HCT116 (cell line): ENCODE results near the gene ZBTB7C. TPM values are rescaled to one million over a fixed set of nuclear protein-coding genes. Genes with fewer than 3 reads are reported as not detected.

Source experiments
- ATAC-seq: fragments of 200-7000 bp; cut with Tn5 transposase; 2 replicates; pipeline ENCODE4 v1.9.1; 2020; ENCODE audit warnings: mild to moderate bottlenecking, moderate library complexity
- BruUV-seq: library from RNA; stranded (reverse); fragments of 400-500 nt; replicated peaks from 2 replicates; lab custom pipeline; 2021; lab: Mats Ljungman, UMichigan
- CTCF ChIA-PET: fragments of 300-600 bp; sonication (Branson Sonifier 250); formaldehyde crosslinking; loops from one replicate; lab custom pipeline; 2021; ENCODE audit warnings: antibody characterized with exemption; lab: Charles Lee
- POLR2A ChIA-PET: fragments of 300-600, 350-600 bp; sonication (Branson Sonifier 250); formaldehyde crosslinking; loops from one replicate; lab custom pipeline; 2021; ENCODE audit warnings: antibody characterized with exemption; lab: Charles Lee
- RAD21 ChIA-PET, 2 experiments: fragments of 300-600 bp; sonication (Branson Sonifier 250); formaldehyde crosslinking; loops; one replicate each; lab custom pipeline; 2023; ENCODE audit warnings: low total read pairs in 2 of 2; ENCODE audit not compliant: uncharacterized antibody in 2 of 2, unreplicated experiment in 2 of 2, low non-redundant PET in 1 of 2; lab: Charles Lee
- DNase-seq: peaks from one replicate; pipeline ENCODE4 v3.0.0-alpha.2; 2010; ENCODE audit warnings: low read depth, low spot score
- H2AFZ ChIP-seq: fragments of 200-600 bp; shearing (Covaris generic), sonication (generic); 2 replicates; pipeline ENCODE4 v1.6.1; 2017; ENCODE audit warnings: low read depth, mixed run types, mixed read lengths, antibody characterized with exemption, low read length; ENCODE audit not compliant: poor library complexity, severe bottlenecking
- H3K27ac ChIP-seq: 2 replicates; pipeline ENCODE4 v1.5.1; 2012; ENCODE audit warnings: low read depth, low read length
- H3K27me3 ChIP-seq: fragments of 200-600 bp; sonication (generic); 2 replicates; pipeline ENCODE4 v1.6.1; 2016; ENCODE audit warnings: mixed run types, low read length, mixed read lengths; ENCODE audit not compliant: insufficient read depth
- H3K36me3 ChIP-seq, 2 experiments: fragments of 200-500 bp in 1 of 2; fragments of 200-600 bp in 1 of 2; sonication (Bioruptor generic) in 1 of 2; sonication (generic) in 1 of 2; 2 replicates each; pipeline versions ENCODE4 v1.5.1 to v1.6.1; 2014 to 2016; ENCODE audit warnings: low read length in 2 of 2, inconsistent platforms in 1 of 2, mixed read lengths in 1 of 2, mixed run types in 1 of 2; ENCODE audit not compliant: insufficient read depth in 2 of 2, control insufficient read depth in 1 of 2
- H3K4me1 ChIP-seq, 2 experiments: fragments of 200-600 bp in 1 of 2; sonication (generic) in 1 of 2; 2 replicates each; pipeline versions ENCODE4 v1.5.1 to v1.6.1; 2012 to 2017; ENCODE audit warnings: low read length in 2 of 2, inconsistent platforms in 1 of 2, mild to moderate bottlenecking in 1 of 2, mixed read lengths in 1 of 2, mixed run types in 1 of 2, moderate library complexity in 1 of 2; ENCODE audit not compliant: insufficient read depth in 2 of 2, control insufficient read depth in 1 of 2
- H3K4me2 ChIP-seq: fragments of 200-600 bp; sonication (generic); 2 replicates; pipeline ENCODE4 v1.6.1; 2017; ENCODE audit warnings: mixed run types, low read length, mixed read lengths
- H3K4me3 ChIP-seq, 2 experiments: fragments of 200-600 bp in 1 of 2; sonication (generic) in 1 of 2; replicated peaks in 1 of 2; 2 replicates each; pipeline ENCODE4 v1.5.1; 2011 to 2016; ENCODE audit warnings: low read length in 2 of 2, control low read depth in 1 of 2, low read depth in 1 of 2, mild to moderate bottlenecking in 1 of 2, mixed read lengths in 1 of 2, mixed run types in 1 of 2
- H3K79me2 ChIP-seq: fragments of 200-600 bp; sonication (generic); 2 replicates; pipeline ENCODE4 v1.6.1; 2017; ENCODE audit warnings: mild to moderate bottlenecking, mixed run types, low read length, moderate library complexity, mixed read lengths; ENCODE audit not compliant: insufficient read depth
- H3K9ac ChIP-seq: fragments of 200-600 bp; sonication (generic); 2 replicates; pipeline ENCODE4 v1.6.1; 2016; ENCODE audit warnings: low read length, mixed read lengths
- H3K9me2 ChIP-seq: fragments of 200-600 bp; sonication (generic), shearing (Covaris generic); 2 replicates; pipeline ENCODE4 v1.6.1; 2017; ENCODE audit warnings: mixed run types, mild to moderate bottlenecking, moderate library complexity; ENCODE audit not compliant: insufficient read depth
- H3K9me3 ChIP-seq, 2 experiments: fragments of 200-500 bp in 1 of 2; fragments of 200-600 bp in 1 of 2; sonication (Bioruptor generic) in 1 of 2; sonication (generic) in 1 of 2; 2 replicates each; pipeline ENCODE4 v1.6.1; 2014 to 2017; ENCODE audit warnings: low read length in 2 of 2, mixed read lengths in 2 of 2, inconsistent platforms in 1 of 2, low read depth in 1 of 2, mild to moderate bottlenecking in 1 of 2, mixed run types in 1 of 2, moderate library complexity in 1 of 2; ENCODE audit not compliant: control insufficient read depth in 1 of 2, insufficient read depth in 1 of 2
- H4K20me1 ChIP-seq: fragments of 200-600 bp; sonication (generic), shearing (Covaris generic); 2 replicates; pipeline ENCODE4 v1.6.1; 2017; ENCODE audit warnings: mixed run types, mild to moderate bottlenecking, moderate library complexity; ENCODE audit not compliant: insufficient read depth
- CBX3 ChIP-seq: IDR thresholded peaks from 2 replicates; pipeline ENCODE4 v1.6.1; 2012; ENCODE audit warnings: low read depth
- CEBPB ChIP-seq: IDR thresholded peaks from 2 replicates; pipeline ENCODE4 v1.6.1; 2012; ENCODE audit warnings: low read depth
- CTCF ChIP-seq, 3 experiments: fragments of 200-600 bp in 1 of 3; sonication (generic) in 1 of 3; IDR thresholded peaks in 2 of 3; conservative IDR thresholded peaks in 1 of 3; 2 replicates each; pipeline ENCODE4 v1.5.1; 2012 to 2017; ENCODE audit warnings: low read depth in 2 of 3, low read length in 2 of 3, antibody characterized with exemption in 1 of 3, borderline replicate concordance in 1 of 3, control low read depth in 1 of 3, mild to moderate bottlenecking in 1 of 3, mixed read lengths in 1 of 3, mixed run types in 1 of 3, moderate library complexity in 1 of 3; ENCODE audit not compliant: insufficient read depth in 1 of 3
- EGR1 ChIP-seq: IDR thresholded peaks from 2 replicates; pipeline ENCODE4 v1.6.1; 2012; ENCODE audit warnings: low read depth
- ELF1 ChIP-seq: IDR thresholded peaks from 2 replicates; pipeline ENCODE4 v1.6.1; 2012; ENCODE audit warnings: low read depth, borderline replicate concordance
- POLR2A ChIP-seq: IDR thresholded peaks from 2 replicates; pipeline ENCODE4 v1.7.0; 2011; ENCODE audit warnings: borderline replicate concordance; ENCODE audit not compliant: insufficient read depth, insufficient read length; ENCODE audit errors: extremely low read depth
- RAD21 ChIP-seq: IDR thresholded peaks from 2 replicates; pipeline ENCODE4 v1.6.1; 2012; ENCODE audit warnings: low read depth, mild to moderate bottlenecking
- SIN3A ChIP-seq: IDR thresholded peaks from 2 replicates; pipeline ENCODE4 v1.6.1; 2012; ENCODE audit warnings: low read depth
- SP1 ChIP-seq: IDR thresholded peaks from 2 replicates; pipeline ENCODE4 v1.6.1; 2012; ENCODE audit warnings: low read depth
- SRF ChIP-seq: IDR thresholded peaks from 2 replicates; pipeline ENCODE4 v1.6.1; 2012; ENCODE audit warnings: low read depth
- TCF7L2 ChIP-seq: IDR thresholded peaks from 2 replicates; pipeline ENCODE4 v1.7.0; 2011; ENCODE audit warnings: borderline replicate concordance, inconsistent platforms; ENCODE audit not compliant: insufficient read depth, insufficient read length; ENCODE audit errors: extremely low read depth
- YY1 ChIP-seq: IDR thresholded peaks from 2 replicates; pipeline ENCODE4 v1.6.1; 2011; ENCODE audit warnings: low read length, low read depth, moderate library complexity, mild to moderate bottlenecking; ENCODE audit not compliant: insufficient replicate concordance; ENCODE audit errors: extremely low read depth
- ZFX ChIP-seq: fragments of 450-650 bp; IDR thresholded peaks from 2 replicates; pipeline ENCODE4 v1.6.1; 2017
- ZNF274 ChIP-seq: fragments of 200-500 bp; sonication (Bioruptor generic); IDR thresholded peaks from 2 replicates; pipeline ENCODE4 v1.6.1; 2014; ENCODE audit warnings: mild to moderate bottlenecking, low read depth, low read length, inconsistent platforms
- intact Hi-C: fragments of 100-400 bp; cut with micrococcal nuclease; formaldehyde crosslinking; loops from 2 replicates; pipeline ENCODE4 v1.10.0; 2022
- total RNA-seq: library from RNA; stranded (reverse); gene quantifications from one replicate; pipeline ENCODE4 v1.2.1, GENCODE V29; 2021; ENCODE audit not compliant: unreplicated experiment
- TF ChIP-seq, protein P1 (sequence below): IDR thresholded peaks from 2 replicates; pipeline ENCODE4 v1.6.1; 2012

The ZBTB7C gene
- total RNA-seq, 1 experiment from 2014 or later: 0.37 TPM

- TF ChIP-seq CTCF (IDR thresholded peaks at IDR 0.05 in 2 of 3, conservative IDR thresholded peaks at IDR 0.05 in 1 of 3; ENCODE audit: borderline replicate concordance in 1 of 3, insufficient read depth in 1 of 3, low read depth in 2 of 3, low read length in 2 of 3) (no peak), SP1 (no peak), ZNF274 (no peak), YY1 (no peak), RAD21 (no peak), SRF (no peak), POLR2A (no peak), CBX3 (no peak), ELF1 (no peak), ZFX (no peak), EGR1 (no peak), SIN3A (no peak)
Observed at GRCh38 chr18:48052842-48053241, 356.3 kb downstream of the ZBTB7C start (continued).

DNA sequence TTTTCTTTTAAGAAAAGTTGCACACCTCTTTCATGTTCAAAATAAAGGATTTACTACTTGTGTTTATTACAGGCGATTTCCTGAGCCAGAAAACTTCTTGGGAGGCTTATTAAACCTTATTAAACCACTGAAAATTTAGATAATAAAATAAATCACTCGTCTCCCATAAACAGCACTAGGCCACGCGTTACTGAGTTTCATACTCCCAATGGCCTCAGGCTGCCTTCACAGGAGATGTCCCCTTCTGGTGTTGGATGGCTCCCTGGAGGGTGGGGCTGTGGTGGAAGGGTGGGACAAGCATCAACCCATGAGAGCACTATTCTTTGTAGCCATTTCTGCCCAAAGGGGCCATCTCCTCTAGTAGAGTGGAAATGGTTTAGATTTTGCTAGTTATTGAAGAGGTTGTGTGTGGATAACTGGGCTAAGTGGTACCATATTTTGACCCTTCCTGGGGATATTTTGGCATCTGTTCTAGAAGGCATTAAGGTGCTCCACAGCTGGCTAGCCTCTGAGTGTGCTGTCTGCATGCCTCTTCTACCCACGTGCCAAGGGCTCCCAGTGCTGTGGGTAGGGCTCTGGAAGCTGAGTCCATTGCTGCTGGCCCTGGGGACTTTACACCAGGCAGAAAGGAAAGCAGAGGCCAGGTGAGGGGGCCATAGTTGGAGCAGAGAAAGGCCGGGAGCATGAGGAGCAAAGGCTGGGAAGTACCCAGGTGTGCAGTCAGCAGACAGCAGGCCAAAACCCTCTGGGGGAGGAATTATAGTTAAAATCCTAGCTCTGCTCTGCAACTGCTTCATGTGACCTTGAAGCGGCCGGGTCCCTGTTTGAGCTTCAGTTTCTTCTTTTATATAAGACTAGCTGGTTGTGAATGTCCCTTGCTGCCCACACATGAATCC lies 357.0 kb downstream of the ZBTB7C start:
- ChIA-PET CTCF (no interaction called here), RAD21 (no interaction called here), POLR2A (no interaction called here)
- TF ChIP-seq TCF7L2 (no peak), CTCF (IDR thresholded peaks at IDR 0.05 in 2 of 3, conservative IDR thresholded peaks at IDR 0.05 in 1 of 3; ENCODE audit: borderline replicate concordance in 1 of 3, insufficient read depth in 1 of 3, low read depth in 2 of 3, low read length in 2 of 3) (no peak), CEBPB (no peak), ZFX (no peak), CBX3 (no peak), ELF1 (no peak)
- TF ChIP-seq, protein P1, sequence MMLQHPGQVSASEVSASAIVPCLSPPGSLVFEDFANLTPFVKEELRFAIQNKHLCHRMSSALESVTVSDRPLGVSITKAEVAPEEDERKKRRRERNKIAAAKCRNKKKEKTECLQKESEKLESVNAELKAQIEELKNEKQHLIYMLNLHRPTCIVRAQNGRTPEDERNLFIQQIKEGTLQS: no peak
- intact Hi-C loops: no loop called here
- no TSS peak for BruUV-seq
- H3K9ac ChIP-seq: no peak overlapping the region
- H3K4me3 ChIP-seq: no peak overlapping the region
- DNase-seq: no peak
- no peak overlapping the region for H3K4me2 ChIP-seq
- peaks cover 0 to 8% of the 10 kb centered on the region in 2 experiments; a peak in 2 of 4 replicates for H3K4me1 ChIP-seq
- ATAC-seq: no peak
- H3K36me3 ChIP-seq: no peaks in the 10 kb centered on the region
- H3K9me2 ChIP-seq: no peaks in the 10 kb centered on the region
- H3K9me3 ChIP-seq: no peaks in the 10 kb centered on the region
- H4K20me1 ChIP-seq: no peaks in the 10 kb centered on the region
- H3K27ac ChIP-seq: no peak overlapping the region
- peaks cover 37% of the 10 kb centered on the region for H3K27me3 ChIP-seq
- H2AFZ ChIP-seq: no peak overlapping the region
- H3K79me2 ChIP-seq: no peaks in the 10 kb centered on the region
